GM12878 (cell line): ENCODE measurements around the gene CDKN1B. TPM values are rescaled to one million over a fixed set of nuclear protein-coding genes. Genes with fewer than 3 reads are reported as not detected.

Source experiments
- CEBPZ ChIP-seq: fragments of 150-350 bp; IDR thresholded peaks from 2 replicates; pipeline ENCODE4 v1.6.1; 2016; ENCODE audit warnings: low read depth, low read length
- CHD4 ChIP-seq: fragments of 200-600 bp; sonication (generic); IDR thresholded peaks from 2 replicates; pipeline ENCODE4 v1.6.1; 2016; ENCODE audit warnings: mild to moderate bottlenecking
- EZH2 ChIP-seq: IDR thresholded peaks from 2 replicates; pipeline ENCODE4 v1.6.1; 2012; ENCODE audit warnings: low read depth, mild to moderate bottlenecking, control low read depth, inconsistent platforms, low read length, borderline replicate concordance; ENCODE audit not compliant: control insufficient read depth
- MYC ChIP-seq: IDR thresholded peaks from 2 replicates; pipeline ENCODE4 v1.6.1; 2011; ENCODE audit warnings: mild to moderate bottlenecking, low read length, moderate library complexity, inconsistent platforms; ENCODE audit not compliant: insufficient read depth, insufficient replicate concordance, insufficient read length, severe bottlenecking
- PAX5 ChIP-seq: IDR thresholded peaks from 2 replicates; pipeline ENCODE4 v1.6.1; 2011; ENCODE audit warnings: low read depth, low read length, borderline replicate concordance
- POLR2AphosphoS5 ChIP-seq: IDR thresholded peaks from 2 replicates; pipeline ENCODE4 v1.6.1; 2011; ENCODE audit warnings: mild to moderate bottlenecking, low read length, inconsistent platforms
- SIX5 ChIP-seq: IDR thresholded peaks from 2 replicates; pipeline ENCODE4 v1.6.1; 2011; ENCODE audit warnings: mild to moderate bottlenecking, low read depth, low read length, moderate library complexity; ENCODE audit not compliant: severe bottlenecking
- polyA plus RNA-seq, 11 experiments: library from polyadenylated mRNA; depleted of rRNA in 4 of 11; unstranded in 6 of 11; stranded (reverse) in 5 of 11; fragments of >200 nt; fragmentation: Nextera tagmentation in 4 of 11; fragmentation: Illumina TruSeq in 1 of 11; extraction: Ambion mirVana in 4 of 11; extraction: Trizol in 1 of 11; gene quantifications; 1 replicate in 1 of 11; 2 replicates in 10 of 11; pipeline versions ENCODE4 v1.2.1 to v1.2.3, GENCODE V29; 2011 to 2016; ENCODE audit warnings: inconsistent platforms in 2 of 11, missing spikeins in 2 of 11, low read depth in 1 of 11
- total RNA-seq, 4 experiments: library from RNA; depleted of rRNA in 3 of 4; stranded (reverse); fragments of >200 nt in 3 of 4; fragmentation: Illumina TruSeq in 1 of 4; extraction: Trizol in 1 of 4; gene quantifications; 2 replicates each; pipeline versions ENCODE4 v1.2.1 to v1.2.3, GENCODE V29; 2013 to 2021
- TF ChIP-seq, protein P1 (sequence below): fragments of 450-650 bp; IDR thresholded peaks from 2 replicates; pipeline ENCODE4 v1.6.1; 2017; ENCODE audit warnings: mild to moderate bottlenecking
- TF ChIP-seq, protein P2 (sequence below): fragments of 450-650 bp; IDR thresholded peaks from 2 replicates; pipeline ENCODE4 v1.6.1; 2014; ENCODE audit warnings: mild to moderate bottlenecking

CDKN1B gene
- total and polyA plus RNA-seq, 10 of the 15 experiments (the other 5 are each of a cell fraction or from before 2014, with no cell fraction given), result 4.2 to 39.1 (median 23.1) TPM

GRCh38 chr12:12744546-12745305, 27.6 kb downstream of the CDKN1B start (continued):
- no peak for TF ChIP-seq CEBPZ
- TF ChIP-seq, protein P1, sequence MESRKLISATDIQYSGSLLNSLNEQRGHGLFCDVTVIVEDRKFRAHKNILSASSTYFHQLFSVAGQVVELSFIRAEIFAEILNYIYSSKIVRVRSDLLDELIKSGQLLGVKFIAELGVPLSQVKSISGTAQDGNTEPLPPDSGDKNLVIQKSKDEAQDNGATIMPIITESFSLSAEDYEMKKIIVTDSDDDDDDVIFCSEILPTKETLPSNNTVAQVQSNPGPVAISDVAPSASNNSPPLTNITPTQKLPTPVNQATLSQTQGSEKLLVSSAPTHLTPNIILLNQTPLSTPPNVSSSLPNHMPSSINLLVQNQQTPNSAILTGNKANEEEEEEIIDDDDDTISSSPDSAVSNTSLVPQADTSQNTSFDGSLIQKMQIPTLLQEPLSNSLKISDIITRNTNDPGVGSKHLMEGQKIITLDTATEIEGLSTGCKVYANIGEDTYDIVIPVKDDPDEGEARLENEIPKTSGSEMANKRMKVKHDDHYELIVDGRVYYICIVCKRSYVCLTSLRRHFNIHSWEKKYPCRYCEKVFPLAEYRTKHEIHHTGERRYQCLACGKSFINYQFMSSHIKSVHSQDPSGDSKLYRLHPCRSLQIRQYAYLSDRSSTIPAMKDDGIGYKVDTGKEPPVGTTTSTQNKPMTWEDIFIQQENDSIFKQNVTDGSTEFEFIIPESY, result no peak
- TF ChIP-seq EZH2, result no peak
- TF ChIP-seq CHD4, result no peak
- TF ChIP-seq, protein P2, sequence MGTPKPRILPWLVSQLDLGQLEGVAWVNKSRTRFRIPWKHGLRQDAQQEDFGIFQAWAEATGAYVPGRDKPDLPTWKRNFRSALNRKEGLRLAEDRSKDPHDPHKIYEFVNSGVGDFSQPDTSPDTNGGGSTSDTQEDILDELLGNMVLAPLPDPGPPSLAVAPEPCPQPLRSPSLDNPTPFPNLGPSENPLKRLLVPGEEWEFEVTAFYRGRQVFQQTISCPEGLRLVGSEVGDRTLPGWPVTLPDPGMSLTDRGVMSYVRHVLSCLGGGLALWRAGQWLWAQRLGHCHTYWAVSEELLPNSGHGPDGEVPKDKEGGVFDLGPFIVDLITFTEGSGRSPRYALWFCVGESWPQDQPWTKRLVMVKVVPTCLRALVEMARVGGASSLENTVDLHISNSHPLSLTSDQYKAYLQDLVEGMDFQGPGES, result no peak
- no peak for TF ChIP-seq MYC
- TF ChIP-seq POLR2AphosphoS5, result no peak
- TF ChIP-seq SIX5, result no peak
- no peak for TF ChIP-seq PAX5
